HepG2 (cell line): ENCODE results near the gene FBXO44. TPM values are rescaled to one million over a fixed set of nuclear protein-coding genes. Genes with fewer than 3 reads are reported as not detected.

Experiments
- ATAC-seq: fragments of 200-7000 bp; cut with Tn5 transposase; 3 replicates; pipeline ENCODE4 v1.9.1; 2020; ENCODE audit warnings: mild to moderate bottlenecking, moderate library complexity
- BruUV-seq: library from RNA; stranded (reverse); fragments of 400-500 nt; replicated peaks from 2 replicates; lab custom pipeline; 2021; lab: Mats Ljungman, UMichigan
- CTCF ChIA-PET: fragments of 300-600 bp; formaldehyde crosslinking; extraction: SDS; loops from one replicate; lab custom pipeline; 2021; ENCODE audit warnings: low total read pairs, inconsistent platforms, low intra/inter-chr PET ratio; lab: Yijun Ruan, JAX
- POLR2A ChIA-PET: fragments of 350-600 bp; sonication (Branson Sonifier 250); formaldehyde crosslinking; loops from one replicate; lab custom pipeline; 2020; ENCODE audit warnings: antibody characterized with exemption, inconsistent platforms; lab: Yijun Ruan, JAX
- DNase-seq: peaks from one replicate; pipeline ENCODE4 v3.0.0-alpha.2; 2015; ENCODE audit warnings: low spot score
- FAIRE-seq: peaks from 3 replicates; lab custom pipeline; 2011; peaks lifted over from hg19 to GRCh38; lab: Jason Lieb, UNC
- H2AFZ ChIP-seq: one replicate; pipeline ENCODE4 v1.6.1; 2011; ENCODE audit warnings: low read length, inconsistent platforms
- H3K27ac ChIP-seq: fragments of 300-600 bp; 3 replicates; pipeline ENCODE4 v1.8.0; 2011; ENCODE audit warnings: mixed run types, mild to moderate bottlenecking, mixed read lengths, low read length, inconsistent platforms; ENCODE audit not compliant: insufficient read depth; ENCODE audit errors: extremely low read length
- H3K27me3 ChIP-seq, 2 experiments: fragments of 200-600 bp in 1 of 2; 2 replicates in 1 of 2; 3 replicates in 1 of 2; pipeline versions ENCODE4 v1.6.0 to v1.8.0; 2011; ENCODE audit warnings: low read length in 2 of 2, mild to moderate bottlenecking in 2 of 2, moderate library complexity in 2 of 2, inconsistent platforms in 1 of 2; ENCODE audit not compliant: insufficient read depth in 2 of 2, control insufficient read depth in 1 of 2
- H3K36me3 ChIP-seq, 2 experiments: fragments of 200-600 bp in 1 of 2; replicated peaks in 1 of 2; 2 replicates in 1 of 2; 3 replicates in 1 of 2; pipeline versions ENCODE4 v1.5.1 to v1.8.0; 2011; ENCODE audit warnings: low read length in 2 of 2, inconsistent platforms in 1 of 2; ENCODE audit not compliant: insufficient read depth in 2 of 2, control insufficient read depth in 1 of 2
- H3K4me1 ChIP-seq: 2 replicates; pipeline ENCODE4 v1.5.1; 2012; ENCODE audit warnings: low read length, inconsistent platforms; ENCODE audit not compliant: insufficient read depth
- H3K4me2 ChIP-seq: 2 replicates; pipeline ENCODE4 v1.6.0; 2011; ENCODE audit warnings: low read depth, low read length, inconsistent platforms
- H3K4me3 ChIP-seq, 3 experiments: fragments of 200-600 bp in 1 of 3; sonication (generic), shearing (Covaris generic) in 1 of 3; replicated peaks in 1 of 3; 2 replicates each; pipeline ENCODE4 v1.5.1; 2011 to 2016; ENCODE audit warnings: low read length in 3 of 3, inconsistent platforms in 2 of 3, low read depth in 2 of 3, mild to moderate bottlenecking in 2 of 3, control low read depth in 1 of 3, mixed read lengths in 1 of 3; ENCODE audit not compliant: insufficient read depth in 1 of 3
- H3K79me2 ChIP-seq: one replicate; pipeline ENCODE4 v1.6.1; 2011; ENCODE audit warnings: low read length, inconsistent platforms; ENCODE audit not compliant: insufficient read depth
- H3K9ac ChIP-seq: 2 replicates; pipeline ENCODE4 v1.6.0; 2011; ENCODE audit warnings: mild to moderate bottlenecking, low read depth, low read length, inconsistent platforms; ENCODE audit not compliant: insufficient read depth
- H3K9me3 ChIP-seq: 2 replicates; pipeline ENCODE4 v1.5.1; 2012; ENCODE audit warnings: mild to moderate bottlenecking, low read length
- H4K20me1 ChIP-seq: 2 replicates; pipeline ENCODE4 v1.6.0; 2011; ENCODE audit warnings: inconsistent platforms, mild to moderate bottlenecking, low read length, moderate library complexity; ENCODE audit not compliant: insufficient read depth
- FOXJ3 ChIP-seq: sonication (generic); formaldehyde crosslinking; IDR thresholded peaks from 2 replicates; pipeline ENCODE4 v1.4.0; 2020; ENCODE audit warnings: missing genetic modification reagents, mild to moderate bottlenecking, borderline replicate concordance
- JARID2 ChIP-seq: sonication (generic); formaldehyde crosslinking; IDR thresholded peaks from 2 replicates; pipeline ENCODE4 v1.8.1; 2023; ENCODE audit warnings: missing genetic modification reagents, inconsistent platforms; ENCODE audit not compliant: insufficient replicate concordance
- TEAD3 ChIP-seq: optimal IDR thresholded peaks from 2 replicates; pipeline ENCODE3; 2016; ENCODE audit warnings: borderline replicate concordance
- ZNF121 ChIP-seq: sonication (generic); formaldehyde crosslinking; IDR thresholded peaks from 2 replicates; pipeline ENCODE4 v1.5.0; 2020; ENCODE audit warnings: mild to moderate bottlenecking, missing genetic modification reagents
- ZNF589 ChIP-seq: sonication (generic); formaldehyde crosslinking; conservative IDR thresholded peaks from 2 replicates; pipeline ENCODE4 v1.8.0; 2022; ENCODE audit warnings: mild to moderate bottlenecking, moderate library complexity, missing genetic modification reagents
- ZNF691 ChIP-seq: sonication (generic); formaldehyde crosslinking; IDR thresholded peaks from 2 replicates; pipeline ENCODE4 v1.4.0; 2020; ENCODE audit warnings: missing genetic modification reagents, low read depth, mild to moderate bottlenecking, borderline replicate concordance
- ZNF761 ChIP-seq: sonication (generic); formaldehyde crosslinking; conservative IDR thresholded peaks from 2 replicates; pipeline ENCODE4 v1.4.0; 2020; ENCODE audit warnings: mild to moderate bottlenecking, missing genetic modification reagents
- WGBS: methylation state at CpG from one replicate; pipeline ENCODE4 v1.1.6; 2017; ENCODE audit warnings: low lambda C conversion rate; 5-methylcytosine and 5-hydroxymethylcytosine counted together
- in situ Hi-C: cut with HindIII; loops from 2 replicates; pipeline ENCODE4 v1.10.0; 2017; ENCODE audit warnings: low pct_unique_long_range_greater_than_20kb; ENCODE audit not compliant: extremely low pct_ligation_motif_present
- intact Hi-C: fragments of 100-400 bp; cut with micrococcal nuclease; formaldehyde crosslinking; loops from one replicate; pipeline ENCODE4 v1.10.0; 2022; ENCODE audit not compliant: unreplicated experiment
- polyA plus RNA-seq, 8 experiments: library from polyadenylated mRNA; depleted of rRNA in 3 of 8; stranded (reverse) in 7 of 8; unstranded in 1 of 8; fragments of >200 nt; fragmentation: Illumina TruSeq in 4 of 8; extraction: Trizol in 4 of 8; gene quantifications; 2 replicates each; pipeline versions ENCODE4 v1.2.1 to v1.2.3, GENCODE V29; 2011 to 2016; ENCODE audit warnings: low read depth in 4 of 8, missing spikeins in 1 of 8, mixed read lengths in 1 of 8; ENCODE audit not compliant: insufficient read depth in 1 of 8
- total RNA-seq, 5 experiments: library from RNA; depleted of rRNA; stranded (reverse); fragments of >200 nt; fragmentation: Illumina TruSeq; extraction: Trizol; gene quantifications; 2 replicates each; pipeline ENCODE4 v1.2.3, GENCODE V29; 2016; ENCODE audit warnings: low read depth in 1 of 5

The FBXO44 gene
- total and polyA plus RNA-seq, 2 of the 13 experiments (the other 11 are each of a cell fraction or from before 2014, with no cell fraction given), result 22.4 to 27.9 TPM

DNA sequence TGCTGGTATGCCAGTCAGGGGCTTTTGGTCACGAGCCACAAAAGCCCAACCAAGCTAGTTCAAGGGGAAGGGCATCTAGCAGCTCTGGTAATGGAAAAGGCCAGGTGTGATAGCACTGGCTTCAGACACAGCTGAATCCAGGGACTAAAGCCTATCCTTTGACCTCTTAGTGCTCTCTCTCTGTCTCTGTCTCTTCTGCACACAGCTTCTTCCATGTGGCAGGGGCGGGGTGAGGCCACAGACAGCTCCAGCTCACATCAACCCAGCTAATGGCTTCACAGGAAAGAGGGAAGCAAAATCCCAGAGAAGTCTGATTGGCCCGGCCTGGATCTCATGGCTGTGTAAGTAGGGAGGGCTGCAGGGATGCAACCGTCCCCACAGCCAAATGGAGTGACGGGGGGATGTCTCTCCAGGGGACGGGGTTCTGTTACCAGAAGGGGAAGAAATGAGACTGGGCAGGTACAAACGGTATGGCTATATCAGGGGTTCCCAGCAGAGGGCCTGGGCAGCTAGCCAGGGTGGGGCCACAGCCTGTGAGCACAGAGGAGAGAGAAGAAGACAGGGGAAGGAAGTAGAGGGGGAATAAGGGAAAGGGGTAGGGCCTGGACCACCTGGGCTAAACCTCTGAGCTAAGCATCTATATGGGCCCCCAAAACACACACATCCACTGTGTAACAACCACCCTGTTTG lies 42.9 kb upstream of the FBXO44 start (continued):
- no peak for TF ChIP-seq ZNF691 (CRISPR knock-in tag)
- TF ChIP-seq ZNF121 (CRISPR knock-in tag), result no peak
- no peak for TF ChIP-seq ZNF589 (CRISPR knock-in tag)

DNA sequence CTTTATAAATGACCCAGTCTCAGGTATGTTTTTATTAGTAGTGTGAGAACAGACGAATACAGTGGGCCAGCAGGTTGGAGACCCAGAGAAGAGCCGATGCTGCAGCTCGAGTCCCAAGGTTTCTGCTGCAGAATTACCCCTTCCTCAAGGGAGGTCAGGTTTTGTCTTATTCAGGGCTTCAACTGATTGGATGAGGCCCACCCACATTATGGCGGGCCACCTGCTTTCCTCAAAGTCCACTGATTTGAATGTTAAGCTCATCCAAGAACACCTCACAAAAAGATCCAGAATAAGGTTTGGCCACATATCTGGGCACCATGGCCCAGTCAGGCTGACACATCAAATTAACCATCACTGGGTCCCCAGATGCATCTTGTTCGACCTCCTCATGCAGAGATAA lies 41.3 kb upstream of the FBXO44 start:
- no peak overlapping the region for H3K27ac ChIP-seq
- no peaks in the 10 kb centered on the region for H3K4me1 ChIP-seq
- no peaks in the 10 kb centered on the region for H4K20me1 ChIP-seq
- H3K79me2 ChIP-seq, result no peaks in the 10 kb centered on the region
- peaks cover 9 to 20% of the 10 kb centered on the region in 2 experiments; a peak in 4 of 5 replicates for H3K27me3 ChIP-seq
- no peaks in the 10 kb centered on the region for H3K9me3 ChIP-seq
- no peak overlapping the region for H3K9ac ChIP-seq
- intact Hi-C loops, result no loop called here
- no peak overlapping the region for H3K4me3 ChIP-seq
- TF ChIP-seq JARID2 (CRISPR knock-in tag) (no peak), ZNF761 (CRISPR knock-in tag) (no peak), FOXJ3 (no peak), TEAD3 (CRISPR knock-in tag) (no peak)
- TF ChIP-seq, all 625 proteins: peak for 0
- FAIRE-seq, result no peak
- POLR2A ChIA-PET, result no interaction called here
- ATAC-seq, result no peak
- no peak overlapping the region for H3K4me2 ChIP-seq
- no TSS peak for BruUV-seq
- H3K36me3 ChIP-seq, result no peaks in the 10 kb centered on the region
- WGBS, result 0% methylated on average over 5 of the region's 5 CpGs
- CTCF ChIA-PET, result no interaction called here
- in situ Hi-C loops, result no loop called here
- no peak overlapping the region for H2AFZ ChIP-seq
- DNase-seq, result no peak
